ENCODE results near the gene AHRR. TPM values are rescaled to one million over a fixed set of nuclear protein-coding genes. Genes with fewer than 3 reads are reported as not detected.

AHRR gene
- total and polyA plus RNA-seq, 10 of the 15 experiments (the other 5 are each of a cell fraction or from before 2014, with no cell fraction given): 0.90 to 35.2 (median 19.2) TPM

DNA sequence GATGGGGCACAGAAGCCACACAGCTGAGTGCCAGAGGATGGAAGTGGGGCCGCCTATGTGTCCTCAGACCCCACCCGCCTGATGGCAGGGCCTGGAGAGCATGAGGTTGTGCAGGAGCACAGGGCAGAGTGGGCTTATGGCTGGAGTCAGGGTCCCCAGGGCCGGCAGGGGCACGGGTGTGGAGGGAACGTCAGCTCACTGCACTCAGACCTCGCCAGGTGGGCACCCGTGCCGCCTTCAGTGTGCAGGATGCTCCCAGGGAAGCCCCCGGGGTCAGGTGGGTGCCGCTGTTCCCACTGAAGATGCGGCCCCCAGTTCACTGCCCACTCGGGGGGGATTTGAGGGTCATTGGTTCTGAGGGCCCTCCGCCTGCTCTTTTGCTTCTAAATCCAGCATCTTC is 156.4 kb downstream of the AHRR start:
- intact Hi-C loops (cut with micrococcal nuclease; ENCODE audit: unreplicated experiment): loop anchor here (10.0 kb wide), 1 partner anchor 137 kb away; the partner anchor contains the start of gene CEP72
- H3K27me3 ChIP-seq (replicated peaks in 1 of 2; ENCODE audit: control insufficient read depth in 2 of 2, insufficient read depth in 2 of 2, low read length in 1 of 2): no peaks in the 10 kb centered on the region
- ChIA-PET RAD21 (ENCODE audit: unreplicated experiment) (no interaction called here), POLR2A (no interaction called here), SMC1A (ENCODE audit: uncharacterized antibody, unreplicated experiment) (no interaction called here), CTCF (no interaction called here)
- no peak overlapping the region for H3K27ac ChIP-seq (ENCODE audit: control insufficient read depth, insufficient read depth)
- H3K36me3 ChIP-seq (ENCODE audit: control insufficient read depth in 2 of 2, insufficient read depth in 2 of 2, low read length in 1 of 2): no peaks in the 10 kb centered on the region
- no peaks in the 10 kb centered on the region; the same call in 1 of the 2 replicates for H3K79me2 ChIP-seq (ENCODE audit: control insufficient read depth, insufficient read depth, low read length)
- no peak for ATAC-seq
- 63% methylated on average over 13 of the region's 13 CpGs for WGBS (ENCODE audit: insufficient coverage, insufficient replicate concordance, low lambda C conversion rate, missing lambda C conversion rate)
- in situ Hi-C loops (cut with MboI): no loop called here
- no peak for DNase-seq (ENCODE audit: low read depth, low spot score)
- no peak overlapping the region for H2AFZ ChIP-seq (ENCODE audit: control insufficient read depth, low read depth, low read length)
- H4K20me1 ChIP-seq (ENCODE audit: control insufficient read depth, insufficient read depth): no peaks in the 10 kb centered on the region
- H3K4me1 ChIP-seq (ENCODE audit: control insufficient read depth, insufficient read depth, low read length): no peaks in the 10 kb centered on the region
- H3K4me3 ChIP-seq: no peak overlapping the region
- no TSS peak for BruUV-seq (replicated peaks)
- no peak for TF ChIP-seq IKZF1 (conservative IDR thresholded peaks at IDR 0.05)
- TF ChIP-seq GATAD2B (conservative IDR thresholded peaks at IDR 0.05; ENCODE audit: low read depth): no peak
- no peak for TF ChIP-seq CREB1 (IDR thresholded peaks at IDR 0.05; ENCODE audit: low read depth)
- no peak for TF ChIP-seq YY1 (IDR thresholded peaks at IDR 0.05; ENCODE audit: low read depth, low read length)
- no peak for TF ChIP-seq RB1 (IDR thresholded peaks at IDR 0.05; ENCODE audit: borderline replicate concordance)
- TF ChIP-seq, protein P1, sequence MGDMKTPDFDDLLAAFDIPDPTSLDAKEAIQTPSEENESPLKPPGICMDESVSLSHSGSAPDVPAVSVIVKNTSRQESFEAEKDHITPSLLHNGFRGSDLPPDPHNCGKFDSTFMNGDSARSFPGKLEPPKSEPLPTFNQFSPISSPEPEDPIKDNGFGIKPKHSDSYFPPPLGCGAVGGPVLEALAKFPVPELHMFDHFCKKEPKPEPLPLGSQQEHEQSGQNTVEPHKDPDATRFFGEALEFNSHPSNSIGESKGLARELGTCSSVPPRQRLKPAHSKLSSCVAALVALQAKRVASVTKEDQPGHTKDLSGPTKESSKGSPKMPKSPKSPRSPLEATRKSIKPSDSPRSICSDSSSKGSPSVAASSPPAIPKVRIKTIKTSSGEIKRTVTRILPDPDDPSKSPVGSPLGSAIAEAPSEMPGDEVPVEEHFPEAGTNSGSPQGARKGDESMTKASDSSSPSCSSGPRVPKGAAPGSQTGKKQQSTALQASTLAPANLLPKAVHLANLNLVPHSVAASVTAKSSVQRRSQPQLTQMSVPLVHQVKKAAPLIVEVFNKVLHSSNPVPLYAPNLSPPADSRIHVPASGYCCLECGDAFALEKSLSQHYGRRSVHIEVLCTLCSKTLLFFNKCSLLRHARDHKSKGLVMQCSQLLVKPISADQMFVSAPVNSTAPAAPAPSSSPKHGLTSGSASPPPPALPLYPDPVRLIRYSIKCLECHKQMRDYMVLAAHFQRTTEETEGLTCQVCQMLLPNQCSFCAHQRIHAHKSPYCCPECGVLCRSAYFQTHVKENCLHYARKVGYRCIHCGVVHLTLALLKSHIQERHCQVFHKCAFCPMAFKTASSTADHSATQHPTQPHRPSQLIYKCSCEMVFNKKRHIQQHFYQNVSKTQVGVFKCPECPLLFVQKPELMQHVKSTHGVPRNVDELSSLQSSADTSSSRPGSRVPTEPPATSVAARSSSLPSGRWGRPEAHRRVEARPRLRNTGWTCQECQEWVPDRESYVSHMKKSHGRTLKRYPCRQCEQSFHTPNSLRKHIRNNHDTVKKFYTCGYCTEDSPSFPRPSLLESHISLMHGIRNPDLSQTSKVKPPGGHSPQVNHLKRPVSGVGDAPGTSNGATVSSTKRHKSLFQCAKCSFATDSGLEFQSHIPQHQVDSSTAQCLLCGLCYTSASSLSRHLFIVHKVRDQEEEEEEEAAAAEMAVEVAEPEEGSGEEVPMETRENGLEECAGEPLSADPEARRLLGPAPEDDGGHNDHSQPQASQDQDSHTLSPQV (IDR thresholded peaks at IDR 0.05): no peak
- no peak for TF ChIP-seq RBBP5 (conservative IDR thresholded peaks at IDR 0.05)
- TF ChIP-seq FOXM1 (IDR thresholded peaks at IDR 0.05; ENCODE audit: low read depth, low read length): no peak
- TF ChIP-seq, protein P2, sequence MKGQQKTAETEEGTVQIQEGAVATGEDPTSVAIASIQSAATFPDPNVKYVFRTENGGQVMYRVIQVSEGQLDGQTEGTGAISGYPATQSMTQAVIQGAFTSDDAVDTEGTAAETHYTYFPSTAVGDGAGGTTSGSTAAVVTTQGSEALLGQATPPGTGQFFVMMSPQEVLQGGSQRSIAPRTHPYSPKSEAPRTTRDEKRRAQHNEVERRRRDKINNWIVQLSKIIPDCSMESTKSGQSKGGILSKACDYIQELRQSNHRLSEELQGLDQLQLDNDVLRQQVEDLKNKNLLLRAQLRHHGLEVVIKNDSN (IDR thresholded peaks at IDR 0.05; ENCODE audit: borderline replicate concordance, extremely low read length, insufficient read depth, low read depth, low read length): no peak
- no peak for TF ChIP-seq SP1 (IDR thresholded peaks at IDR 0.05; ENCODE audit: low read depth, low read length)
- no peak for TF ChIP-seq ZNF274 (IDR thresholded peaks at IDR 0.05; ENCODE audit: insufficient read depth, insufficient read length)
- no peak for TF ChIP-seq SMAD1 (IDR thresholded peaks at IDR 0.05; ENCODE audit: low read depth, partially characterized antibody)
- no peak for TF ChIP-seq TARDBP (IDR thresholded peaks at IDR 0.05; ENCODE audit: borderline replicate concordance)
- no peak for TF ChIP-seq ZNF217 (IDR thresholded peaks at IDR 0.05)
- FAIRE-seq: no peak
- H3K9ac ChIP-seq (ENCODE audit: control insufficient read depth, insufficient read depth, low read length): no peak overlapping the region
- H3K4me2 ChIP-seq (ENCODE audit: control insufficient read depth, insufficient read depth): no peak overlapping the region
- no peaks in the 10 kb centered on the region for H3K9me3 ChIP-seq (replicated peaks; ENCODE audit: control insufficient read depth, insufficient read depth, low read length)

Data from GM12878 (cell line).